ENCODE data around the gene CBX2. TPM values are rescaled to one million over a fixed set of nuclear protein-coding genes. Genes with fewer than 3 reads are reported as not detected.
A peak's percentile ranks its signal among the peaks of the same experiment; 100 is the strongest.

Gene CBX2
- total RNA-seq, result 10 to 100 TPM in 2 of 4 donors, 1 to 10 TPM in 2; 4.6 to 12.9 (median 8.7) TPM

DNA sequence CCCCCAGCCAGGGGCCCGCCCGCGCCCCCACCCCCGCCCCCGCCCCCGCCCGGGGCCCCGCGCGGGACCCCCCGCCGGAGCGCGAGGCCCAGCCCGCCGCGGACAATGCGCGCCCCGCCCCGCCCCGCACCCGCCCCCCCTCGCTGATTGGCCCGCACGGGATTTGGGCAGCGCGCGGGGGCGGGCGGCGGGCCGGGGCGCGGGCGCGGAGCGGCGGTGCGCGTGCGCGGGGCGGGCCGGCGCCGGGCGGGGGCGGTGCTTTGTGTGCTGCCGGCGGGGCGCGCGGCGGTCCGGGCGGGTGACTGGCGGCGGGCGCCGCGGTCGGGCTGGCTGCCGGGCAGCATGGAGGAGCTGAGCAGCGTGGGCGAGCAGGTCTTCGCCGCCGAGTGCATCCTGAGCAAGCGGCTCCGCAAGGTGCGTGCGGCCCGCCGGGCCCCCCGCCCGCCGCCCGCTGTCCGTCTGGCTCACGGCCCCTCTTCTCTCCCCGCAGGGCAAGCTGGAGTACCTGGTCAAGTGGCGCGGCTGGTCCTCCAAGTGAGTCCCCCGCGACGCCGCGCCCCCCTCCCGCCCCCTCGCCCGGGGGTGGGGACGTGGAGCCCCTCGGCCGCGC is at the start of gene CBX2:
CBX2 (plus strand) TSS at position 255 of the 610 bp plus-strand sequence; CDS start at position 343, 88 bp downstream.
- Histone ChIP-seq H3K27ac (peak within 1 kb of the TSS; percentile 56 to 82 (median 68)), H3K27me3 (peaks cover 4 to 90% (median 15%) of the 10 kb centered on the region in 4 donors), H3K36me3 (no peaks in the 10 kb centered on the region), H3K9me3 (no peaks in the 10 kb centered on the region), H3K4me3 (peak within 1 kb of the TSS; percentile 57 to 76 (median 68)), H3K4me1 (peaks cover 6 to 32% (median 17%) of the 10 kb centered on the region in 3 donors)
- intact Hi-C loops (cut with DNase I), result no loop called here
- WGBS, 2 donors, result no CpG with 5 or more reads among the region's 96 CpGs
- TF ChIP-seq CTCF (IDR thresholded peaks at IDR 0.05) (no peak), POLR2A (IDR thresholded peaks at IDR 0.05) (peak in 1 of 4 donors; percentile 45)
- DNase-seq, result no peak

- peak; percentile 53 for DNase-seq
- Histone ChIP-seq H3K4me1 (peaks cover 4 to 22% (median 4%) of the 10 kb centered on the region in 3 donors), H3K4me3 (peak overlapping the region; percentile 17 to 61 (median 44)), H3K36me3 (no peaks in the 10 kb centered on the region), H3K27me3 (no peaks in the 10 kb centered on the region), H3K27ac (peak overlapping the region in 1 of 4 donors; percentile 48), H3K9me3 (no peaks in the 10 kb centered on the region)
- WGBS, 2 donors, result 26 to 51% methylated on average over 12 to 14 of the region's 22 CpGs
- no peak for TF ChIP-seq CTCF (IDR thresholded peaks at IDR 0.05)
- TF ChIP-seq POLR2A (IDR thresholded peaks at IDR 0.05), result no peak
- intact Hi-C loops (cut with DNase I), result no loop called here
Measured at GRCh38 chr17:79728169-79728907, 49.6 kb upstream of the CBX2 start.

DNA sequence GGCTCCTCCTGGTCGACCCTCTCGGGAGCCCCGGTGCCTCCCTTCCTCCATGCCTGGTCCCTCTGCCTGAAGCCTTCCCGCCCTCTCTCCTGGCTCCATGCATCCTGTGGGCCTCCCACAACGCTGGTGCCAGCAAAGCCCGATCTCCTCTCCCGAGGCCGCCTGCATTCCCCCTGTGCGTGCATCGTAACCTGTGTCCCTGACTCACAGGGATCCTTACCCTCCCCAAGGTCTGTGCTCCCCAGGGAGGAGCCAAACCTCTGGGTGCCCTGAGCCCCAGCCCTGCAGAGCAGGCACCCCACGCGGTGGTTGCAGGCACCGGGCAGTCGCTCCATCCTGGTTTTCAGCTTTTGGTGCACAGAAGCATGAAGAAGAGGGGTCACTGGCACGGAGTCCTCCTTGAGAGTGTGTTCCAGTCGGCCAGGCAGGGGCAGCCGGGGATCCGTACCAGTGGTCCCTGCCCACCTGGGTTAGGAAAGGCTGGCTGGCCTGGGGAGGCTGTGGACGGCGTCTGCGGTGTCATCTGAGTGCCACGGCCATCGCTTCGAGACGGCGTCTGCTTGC is 49.0 kb upstream of the CBX2 start:
- 38 to 72% methylated on average over 3 to 6 of the region's 26 CpGs for WGBS, 2 donors
- H3K27ac ChIP-seq, result no peak overlapping the region
- no peaks in the 10 kb centered on the region for H3K36me3 ChIP-seq
- TF ChIP-seq POLR2A (IDR thresholded peaks at IDR 0.05) (no peak), CTCF (IDR thresholded peaks at IDR 0.05) (no peak)
- no peaks in the 10 kb centered on the region for H3K9me3 ChIP-seq
- no peak for DNase-seq
- peak overlapping the region in 2 of 4 donors; percentile 39 to 61 for H3K4me3 ChIP-seq
- intact Hi-C loops (cut with DNase I), result no loop called here
- no peaks in the 10 kb centered on the region for H3K27me3 ChIP-seq
- H3K4me1 ChIP-seq, result peaks cover 4 to 23% (median 4%) of the 10 kb centered on the region in 3 donors

- no peak overlapping the region for H3K4me3 ChIP-seq
- no peaks in the 10 kb centered on the region for H3K9me3 ChIP-seq
- TF ChIP-seq POLR2A (IDR thresholded peaks at IDR 0.05), result no peak
- no peak for TF ChIP-seq CTCF (IDR thresholded peaks at IDR 0.05)
- no peak for DNase-seq
- H3K27ac ChIP-seq, result no peak overlapping the region
- H3K27me3 ChIP-seq, result no peaks in the 10 kb centered on the region
- H3K4me1 ChIP-seq, result peaks cover 4 to 23% (median 4%) of the 10 kb centered on the region in 3 donors
- intact Hi-C loops (cut with DNase I), result no loop called here
- 90 to 92% methylated on average over 10 to 11 of the region's 12 CpGs for WGBS, 2 donors
- H3K36me3 ChIP-seq, result no peaks in the 10 kb centered on the region
Measured at GRCh38 chr17:79729761-79730160, 48.2 kb upstream of the CBX2 start.

GRCh38 chr17:79730437-79730768 is 47.5 kb upstream of the CBX2 start:
- no peak for DNase-seq
- WGBS, 2 donors, result 95 to 100% methylated on average over 2 to 4 of the region's 5 CpGs
- peaks cover 4 to 23% (median 4%) of the 10 kb centered on the region in 3 donors for H3K4me1 ChIP-seq
- no peaks in the 10 kb centered on the region for H3K36me3 ChIP-seq
- TF ChIP-seq CTCF (IDR thresholded peaks at IDR 0.05), result no peak
- no peak for TF ChIP-seq POLR2A (IDR thresholded peaks at IDR 0.05)
- intact Hi-C loops (cut with DNase I), result no loop called here
- H3K4me3 ChIP-seq, result no peak overlapping the region
- no peaks in the 10 kb centered on the region for H3K9me3 ChIP-seq
- no peak overlapping the region for H3K27ac ChIP-seq
- no peaks in the 10 kb centered on the region for H3K27me3 ChIP-seq
